ENCODE results near the gene PPDPF. TPM values are rescaled to one million over a fixed set of nuclear protein-coding genes. Genes with fewer than 3 reads are reported as not detected.

The PPDPF gene
- total RNA-seq, 1 experiment from 2014 or later: 149 TPM

DNA sequence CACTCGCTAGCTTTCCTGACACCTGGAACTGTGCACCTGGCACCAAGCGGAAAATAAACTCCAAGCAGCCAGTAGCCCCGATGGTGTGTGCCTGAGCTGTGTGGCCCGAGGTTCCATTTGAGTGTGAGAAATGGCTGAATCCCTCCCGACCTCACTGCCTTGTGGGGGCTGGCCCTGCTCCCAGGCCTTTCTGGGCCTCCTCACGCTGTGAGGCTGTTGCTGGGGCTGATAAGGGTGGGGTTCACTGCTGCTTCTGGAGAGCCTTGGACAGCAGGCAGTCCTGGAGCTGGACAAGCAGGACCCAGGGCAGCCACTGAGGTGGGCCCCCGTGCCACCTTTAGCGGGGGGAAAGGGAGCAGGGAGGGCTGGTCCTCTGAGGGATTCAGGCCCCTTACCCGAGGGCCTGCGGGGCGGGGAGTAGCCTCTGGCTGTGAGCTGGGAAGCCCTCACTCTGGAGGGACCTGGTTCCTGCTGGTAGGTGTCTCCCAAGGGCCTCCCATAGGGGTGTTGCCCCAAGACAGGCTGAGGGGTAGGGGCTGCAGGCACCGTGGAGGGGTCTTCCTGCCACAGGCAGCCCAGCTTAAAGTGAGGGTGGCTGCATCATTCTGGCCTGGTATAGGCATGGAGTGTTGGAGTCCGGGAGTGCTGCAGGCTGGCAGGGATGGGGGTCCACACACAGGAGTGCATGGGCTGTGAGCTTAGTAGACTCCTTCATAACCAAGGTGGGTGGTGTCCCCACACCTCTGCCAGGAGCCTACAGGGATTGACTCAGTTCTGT is 1.7 kb downstream of the PPDPF start:
- no peak overlapping the region for H3K23ac ChIP-seq (ENCODE audit: insufficient read length, low read depth, low read length)
- H3K27me3 ChIP-seq (ENCODE audit: insufficient read depth, low read length): no peaks in the 10 kb centered on the region
- no peak overlapping the region for H2AK5ac ChIP-seq (ENCODE audit: insufficient read length, low read length)
- H3K18ac ChIP-seq (ENCODE audit: insufficient read length, low read depth, low read length): no peak overlapping the region
- H2AFZ ChIP-seq (ENCODE audit: low read length): no peak overlapping the region
- H3K79me2 ChIP-seq (ENCODE audit: insufficient read depth, low read length): no peaks in the 10 kb centered on the region; the same call in 1 of the 2 replicates
- peaks cover 7% of the 10 kb centered on the region for H3K27me3 Mint-ChIP-seq (ENCODE audit: low read depth)
- no peaks in the 10 kb centered on the region for H4K20me1 ChIP-seq (ENCODE audit: control insufficient read depth, insufficient read depth, insufficient read length)
- no peak overlapping the region for H3K4me2 ChIP-seq (ENCODE audit: insufficient read depth, insufficient read length, low read length)
- H3K14ac ChIP-seq (ENCODE audit: insufficient read depth, low read length): no peak overlapping the region
- H3K4ac ChIP-seq (ENCODE audit: low read depth, low read length): no peak overlapping the region
- H2BK20ac ChIP-seq (ENCODE audit: low read depth, low read length, poor library complexity, severe bottlenecking): no peak overlapping the region
- H3K9me3 Mint-ChIP-seq: peaks cover 7 to 13% of the 10 kb centered on the region in 2 experiments; a peak in 4 of 5 replicates
- H3K23me2 ChIP-seq (ENCODE audit: insufficient read length, low read depth, low read length, poor library complexity, severe bottlenecking): peaks cover 10% of the 10 kb centered on the region
- peaks cover 2 to 25% of the 10 kb centered on the region in 2 experiments; a peak in 3 of 4 replicates for H3K4me1 Mint-ChIP-seq
- H3K56ac ChIP-seq (ENCODE audit: insufficient read length, low read depth, low read length): no peak overlapping the region
- no CpG with 5 or more reads among the region's 13 CpGs for WGBS (ENCODE audit: extremely low coverage, insufficient read length, low lambda C conversion rate)
- H4K5ac ChIP-seq (ENCODE audit: insufficient read length, low read depth, low read length): no peak overlapping the region
- DNase-seq: no peak
- no peak overlapping the region for H3K9ac ChIP-seq (ENCODE audit: extremely low read depth, insufficient read length, low read length)
- H3K4me1 ChIP-seq (ENCODE audit: insufficient read depth, low read length): no peaks in the 10 kb centered on the region; the same call in 1 of the 2 replicates
- no peak overlapping the region for H3T11ph ChIP-seq (ENCODE audit: low read length)
- H3K79me1 ChIP-seq (ENCODE audit: insufficient read depth, low read depth, low read length, poor library complexity, severe bottlenecking): peaks cover 4% of the 10 kb centered on the region
- no peak overlapping the region for H2BK15ac ChIP-seq (ENCODE audit: low read depth, low read length)
- no peak overlapping the region for H3K27ac Mint-ChIP-seq
- H3K4me3 Mint-ChIP-seq: peak overlapping the region; percentile 73 to 84
- H4K8ac ChIP-seq (replicated peaks; ENCODE audit: insufficient read length, low read depth, low read length): no peak overlapping the region
- no peak overlapping the region for H2BK120ac ChIP-seq (ENCODE audit: low read depth, low read length, poor library complexity, severe bottlenecking)
- no peak overlapping the region for H2BK5ac ChIP-seq (ENCODE audit: insufficient read length, low read length)
- H2BK12ac ChIP-seq (ENCODE audit: insufficient read length, low read depth, low read length): no peak overlapping the region
- H4K91ac ChIP-seq (ENCODE audit: insufficient read length, low read depth, low read length): no peak overlapping the region
- no peak overlapping the region for H3K27ac ChIP-seq (ENCODE audit: insufficient read length, low read depth, low read length)
- H3K36me3 Mint-ChIP-seq (ENCODE audit: insufficient read depth in 1 of 3, low read depth in 3 of 3): peaks cover 20 to 42% (median 22%) of the 10 kb centered on the region in 3 experiments; a peak in 6 of 7 replicates
- no peaks in the 10 kb centered on the region for H3K9me3 ChIP-seq (ENCODE audit: control insufficient read depth, low read depth, low read length)
- TF ChIP-seq, protein P1, sequence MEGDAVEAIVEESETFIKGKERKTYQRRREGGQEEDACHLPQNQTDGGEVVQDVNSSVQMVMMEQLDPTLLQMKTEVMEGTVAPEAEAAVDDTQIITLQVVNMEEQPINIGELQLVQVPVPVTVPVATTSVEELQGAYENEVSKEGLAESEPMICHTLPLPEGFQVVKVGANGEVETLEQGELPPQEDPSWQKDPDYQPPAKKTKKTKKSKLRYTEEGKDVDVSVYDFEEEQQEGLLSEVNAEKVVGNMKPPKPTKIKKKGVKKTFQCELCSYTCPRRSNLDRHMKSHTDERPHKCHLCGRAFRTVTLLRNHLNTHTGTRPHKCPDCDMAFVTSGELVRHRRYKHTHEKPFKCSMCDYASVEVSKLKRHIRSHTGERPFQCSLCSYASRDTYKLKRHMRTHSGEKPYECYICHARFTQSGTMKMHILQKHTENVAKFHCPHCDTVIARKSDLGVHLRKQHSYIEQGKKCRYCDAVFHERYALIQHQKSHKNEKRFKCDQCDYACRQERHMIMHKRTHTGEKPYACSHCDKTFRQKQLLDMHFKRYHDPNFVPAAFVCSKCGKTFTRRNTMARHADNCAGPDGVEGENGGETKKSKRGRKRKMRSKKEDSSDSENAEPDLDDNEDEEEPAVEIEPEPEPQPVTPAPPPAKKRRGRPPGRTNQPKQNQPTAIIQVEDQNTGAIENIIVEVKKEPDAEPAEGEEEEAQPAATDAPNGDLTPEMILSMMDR (conservative IDR thresholded peaks at IDR 0.05): no peak
